HUDEP-2 (cell line): Measurements from ENCODE around the gene SPINK8.
"Not testable (repeated sequence)": the region's sequence is repeated elsewhere in the genome, so short reads cannot be mapped to it uniquely, and the experiment has no call there.

Source experiments
- DNase-seq, 76 experiments: peaks; one replicate each; lab custom pipeline; 2025; ENCODE audit not compliant: unreplicated experiment in 76 of 76; lab: John Stamatoyannopoulos, UW

SPINK8 gene

GRCh38 chr3:48333346-48334245 is at the start of gene SPINK8:
Gene SPINK8 (minus strand): TSS chr3:48333661. CDS start chr3:48328341, 5,320 bp downstream.
- not testable (repeated sequence) for DNase-seq

GRCh38 chr3:48372862-48373435 is 39.5 kb upstream of the SPINK8 start:
- no peak for DNase-seq

GRCh38 chr3:48372377-48372770 is 38.9 kb upstream of the SPINK8 start:
- no peak for DNase-seq

GRCh38 chr3:48371651-48372376 is 38.4 kb upstream of the SPINK8 start, which contains the start of gene FBXW12:
Gene FBXW12 (plus strand): TSS chr3:48372219. CDS start chr3:48372768, 549 bp downstream.
- DNase-seq, result no peak

- no peak for DNase-seq
Measured at GRCh38 chr3:48370333-48370713, 36.9 kb upstream of the SPINK8 start.

GRCh38 chr3:48369693-48370332 is 36.4 kb upstream of the SPINK8 start:
- DNase-seq, result no peak

- DNase-seq, result peak in 25 of 76 experiments; percentile 2 to 55 (median 16)
Measured at GRCh38 chr3:48367201-48367600, 33.7 kb upstream of the SPINK8 start.

GRCh38 chr3:48364840-48365239 is 31.4 kb upstream of the SPINK8 start:
- peak in 4 of 76 experiments; percentile 3 to 28 (median 14) for DNase-seq

GRCh38 chr3:48361928-48362327 is 28.5 kb upstream of the SPINK8 start:
- DNase-seq, result no peak

GRCh38 chr3:48356419-48356818 is 23.0 kb upstream of the SPINK8 start:
- no peak for DNase-seq

- no peak for DNase-seq
Measured at GRCh38 chr3:48353987-48354386, 20.5 kb upstream of the SPINK8 start.

GRCh38 chr3:48352546-48352945 is 19.1 kb upstream of the SPINK8 start:
- no peak for DNase-seq

- DNase-seq, result peak in 1 of 76 experiments; percentile 1
Measured at GRCh38 chr3:48347500-48347899, 14.0 kb upstream of the SPINK8 start.

- DNase-seq, result no peak
Measured at GRCh38 chr3:48345946-48346572, 12.6 kb upstream of the SPINK8 start.

- DNase-seq, result no peak
Measured at GRCh38 chr3:48344867-48345507, 11.5 kb upstream of the SPINK8 start.

- DNase-seq, result no peak
Measured at GRCh38 chr3:48343432-48343831, 10.0 kb upstream of the SPINK8 start.

- no peak for DNase-seq
Measured at GRCh38 chr3:48338635-48339034, 5.2 kb upstream of the SPINK8 start.

GRCh38 chr3:48337536-48337935 is 4.1 kb upstream of the SPINK8 start:
- DNase-seq, result not testable (repeated sequence)

GRCh38 chr3:48335286-48335685 is 1.8 kb upstream of the SPINK8 start:
- DNase-seq, result not testable (repeated sequence)

- DNase-seq, result no peak
Measured at GRCh38 chr3:48334605-48335004, 1.1 kb upstream of the SPINK8 start.
